ENCODE measurements around the gene ABHD13. TPM values are rescaled to one million over a fixed set of nuclear protein-coding genes. Genes with fewer than 3 reads are reported as not detected.

Gene ABHD13
- total RNA-seq, 5 donors from 2014 or later (not counting 1 experiment from before 2014, with no cell fraction given): 12.3 to 15.8 (median 13.8) TPM

Other genes starting within 250 kb of the ABHD13 start
- gene LIG4, start 2.9 kb upstream of the ABHD13 start, total RNA-seq: 1 to 10 TPM; 5.0 to 9.6 (median 8.6) TPM
- 10 to 100 TPM in 1 of 5 donors, 1 to 10 TPM in 4; 1.8 to 18.3 (median 4.2) TPM for gene TNFSF13B, start 51.3 kb downstream of the ABHD13 start, total RNA-seq

Measured in T-cell (primary cell).